Cardiac atrium fibroblast (primary cell): ENCODE data around the gene ZCCHC4. TPM values are rescaled to one million over a fixed set of nuclear protein-coding genes. Genes with fewer than 3 reads are reported as not detected.

Experiments
- total RNA-seq: library from RNA; depleted of rRNA; stranded (reverse); fragments of >200 nt; gene quantifications from 2 replicates; pipeline ENCODE4 v1.2.3, GENCODE V29; 2015

Gene ZCCHC4, protein sequence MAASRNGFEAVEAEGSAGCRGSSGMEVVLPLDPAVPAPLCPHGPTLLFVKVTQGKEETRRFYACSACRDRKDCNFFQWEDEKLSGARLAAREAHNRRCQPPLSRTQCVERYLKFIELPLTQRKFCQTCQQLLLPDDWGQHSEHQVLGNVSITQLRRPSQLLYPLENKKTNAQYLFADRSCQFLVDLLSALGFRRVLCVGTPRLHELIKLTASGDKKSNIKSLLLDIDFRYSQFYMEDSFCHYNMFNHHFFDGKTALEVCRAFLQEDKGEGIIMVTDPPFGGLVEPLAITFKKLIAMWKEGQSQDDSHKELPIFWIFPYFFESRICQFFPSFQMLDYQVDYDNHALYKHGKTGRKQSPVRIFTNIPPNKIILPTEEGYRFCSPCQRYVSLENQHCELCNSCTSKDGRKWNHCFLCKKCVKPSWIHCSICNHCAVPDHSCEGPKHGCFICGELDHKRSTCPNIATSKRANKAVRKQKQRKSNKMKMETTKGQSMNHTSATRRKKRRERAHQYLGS
- 3.6 and 5.2 TPM in 2 replicates for total RNA-seq

DNA sequence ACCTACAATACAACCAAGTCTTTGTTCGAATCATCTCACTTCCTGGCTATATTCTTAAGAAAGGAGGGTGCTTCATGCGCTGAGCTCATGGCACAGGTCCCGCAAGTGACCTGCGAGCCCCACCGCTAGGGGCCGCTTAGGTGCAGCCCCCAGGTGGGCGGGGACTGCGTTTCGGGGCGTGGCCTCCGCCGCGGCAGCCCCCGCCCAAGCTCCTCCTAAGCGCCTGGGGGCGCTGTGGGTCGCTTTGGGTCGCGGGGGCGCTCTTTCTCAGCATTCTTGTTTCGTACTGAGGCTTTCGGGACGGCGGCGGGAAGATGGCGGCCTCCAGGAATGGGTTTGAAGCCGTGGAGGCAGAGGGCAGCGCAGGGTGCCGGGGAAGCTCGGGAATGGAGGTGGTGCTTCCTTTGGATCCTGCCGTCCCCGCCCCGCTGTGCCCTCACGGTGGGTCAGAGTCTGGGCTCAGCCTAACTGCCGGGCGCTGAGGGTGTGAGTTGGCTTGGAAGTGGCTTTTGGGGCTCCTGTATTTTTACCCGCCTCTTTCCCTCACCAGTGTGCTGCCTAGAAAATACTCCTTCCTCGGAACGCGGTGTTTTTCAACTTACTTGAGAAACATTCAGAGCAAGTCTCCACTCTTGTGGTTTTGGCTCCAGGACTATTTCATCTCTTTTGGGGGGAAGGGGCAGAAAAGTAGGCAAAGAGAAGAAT lies at the start of gene ZCCHC4:
ZCCHC4 (plus strand) TSS at position 279 of the 705 bp plus-strand sequence; CDS start at position 315, 36 bp downstream.

DNA sequence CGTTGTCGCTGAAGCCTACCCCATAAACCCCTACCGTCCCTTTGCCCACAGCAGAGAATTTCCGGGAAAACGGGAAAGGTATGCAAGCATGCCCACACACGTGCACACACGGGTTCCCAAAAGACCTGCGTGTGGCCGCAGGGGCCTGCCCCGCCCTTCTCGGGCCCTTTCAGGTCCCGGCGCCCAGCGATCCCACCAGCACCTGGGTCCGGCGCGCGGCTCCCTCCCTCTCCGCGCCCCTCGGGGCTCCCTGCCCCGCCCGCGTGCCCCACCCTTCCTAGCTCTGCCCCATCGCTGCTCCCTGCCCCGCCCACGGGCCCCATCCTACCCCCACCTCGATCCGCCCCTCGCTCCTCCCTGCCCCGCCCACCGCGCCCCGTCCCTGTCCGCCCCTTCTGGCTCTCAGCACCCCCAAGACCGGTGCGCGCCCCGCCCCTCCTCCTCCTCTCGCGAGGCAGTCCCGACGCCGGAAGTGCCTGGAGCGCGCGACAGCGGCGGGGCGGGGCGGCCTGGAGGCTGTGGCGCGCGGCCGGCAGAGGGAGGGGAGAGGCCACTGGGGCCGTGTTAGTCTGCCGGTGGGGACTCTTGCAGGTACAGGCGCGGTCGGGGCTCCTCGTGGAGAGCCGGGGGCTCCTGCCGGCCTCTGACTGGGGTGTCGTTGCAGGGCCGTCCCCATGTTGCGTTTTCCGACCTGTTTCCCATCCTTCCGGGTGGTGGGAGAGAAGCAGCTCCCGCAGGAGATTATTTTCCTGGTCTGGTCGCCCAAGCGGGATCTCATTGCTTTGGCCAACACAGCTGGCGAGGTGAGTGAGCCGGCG lies 64.4 kb downstream of the ZCCHC4 start, which contains the start of gene ANAPC4:
ANAPC4 (plus strand) TSS at position 510 of the 818 bp plus-strand sequence; CDS start at position 675, 165 bp downstream.

Other genes starting within 250 kb of the ZCCHC4 start
- 2.8 and 6.1 TPM in 2 replicates for gene SEPSECS, start 152.3 kb upstream of the ZCCHC4 start, total RNA-seq
- gene PI4K2B, start 78.7 kb upstream of the ZCCHC4 start, total RNA-seq, result 11.9 and 25.3 TPM in 2 replicates
- gene ANAPC4, start 64.5 kb downstream of the ZCCHC4 start, total RNA-seq, result 14.4 and 17.7 TPM in 2 replicates